HG03060 (cell line): ENCODE results near the gene BFSP1.
A peak's percentile ranks its signal among the peaks of the same experiment; 100 is the strongest.

Experiments
- ATAC-seq: cut with Tn5 transposase; IDR thresholded peaks from one replicate; pipeline ENCODE4 v1.9.1; 2021; ENCODE audit warnings: low read depth, moderate number of reproducible peaks; ENCODE audit not compliant: unreplicated experiment

The BFSP1 gene

DNA sequence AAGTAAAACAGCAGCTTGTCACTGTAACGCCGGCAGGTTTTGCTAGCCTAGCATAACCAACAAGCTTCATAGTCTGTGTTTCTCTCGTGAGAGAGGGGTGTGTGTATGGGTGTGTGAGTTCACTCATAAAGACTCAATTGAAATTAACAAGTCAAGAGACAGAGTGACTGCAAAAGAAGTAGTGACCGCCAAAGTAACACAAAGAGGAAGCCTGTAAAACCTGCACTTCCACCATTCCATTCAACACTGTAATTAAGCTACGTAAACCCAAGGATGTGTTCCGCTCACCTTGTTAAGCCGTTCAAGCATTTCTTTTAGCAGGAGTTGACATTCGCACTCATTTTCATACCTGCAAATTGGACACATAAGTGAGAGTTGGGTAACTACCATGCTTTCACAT lies 6.6 kb downstream of the BFSP1 start:
- no peak for ATAC-seq

DNA sequence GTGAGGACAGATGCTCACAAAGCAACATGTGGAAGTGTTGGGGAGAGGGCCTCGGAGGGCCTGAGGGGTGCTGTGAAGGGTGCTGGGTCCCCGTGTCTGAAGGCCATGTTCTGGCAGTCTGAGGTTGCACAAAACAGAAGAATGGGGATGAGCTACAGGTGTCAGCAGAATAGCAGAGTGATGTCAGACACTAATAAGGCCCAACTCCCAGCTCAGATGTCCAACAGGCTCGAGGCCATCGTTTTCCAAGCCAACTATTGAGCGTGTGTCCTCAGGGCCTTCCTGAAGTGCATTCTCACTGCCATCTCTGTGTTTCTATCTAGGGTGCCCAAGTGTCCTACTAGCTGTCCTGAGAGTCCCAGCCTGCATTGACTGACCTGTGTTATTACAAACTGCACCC lies 7.9 kb downstream of the BFSP1 start:
- ATAC-seq, result no peak

DNA sequence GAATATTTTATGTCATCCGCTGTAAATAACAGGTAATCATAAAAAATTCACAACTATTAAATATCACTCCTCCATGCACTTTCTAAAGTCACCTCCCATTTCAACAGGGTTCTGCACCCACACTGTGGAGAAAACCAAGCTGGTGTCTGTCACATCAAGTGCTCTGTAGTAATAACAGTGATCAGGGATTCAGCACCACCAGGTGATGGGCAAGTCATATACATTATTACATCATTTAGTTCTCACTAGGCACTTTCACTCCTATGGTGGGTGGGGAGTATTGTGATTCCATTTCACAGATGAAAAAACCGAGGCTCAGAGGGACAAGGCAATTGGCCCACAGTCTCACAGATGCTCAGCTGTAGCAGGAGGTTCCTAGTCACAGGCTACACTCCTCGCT lies 8.7 kb downstream of the BFSP1 start:
- no peak for ATAC-seq

DNA sequence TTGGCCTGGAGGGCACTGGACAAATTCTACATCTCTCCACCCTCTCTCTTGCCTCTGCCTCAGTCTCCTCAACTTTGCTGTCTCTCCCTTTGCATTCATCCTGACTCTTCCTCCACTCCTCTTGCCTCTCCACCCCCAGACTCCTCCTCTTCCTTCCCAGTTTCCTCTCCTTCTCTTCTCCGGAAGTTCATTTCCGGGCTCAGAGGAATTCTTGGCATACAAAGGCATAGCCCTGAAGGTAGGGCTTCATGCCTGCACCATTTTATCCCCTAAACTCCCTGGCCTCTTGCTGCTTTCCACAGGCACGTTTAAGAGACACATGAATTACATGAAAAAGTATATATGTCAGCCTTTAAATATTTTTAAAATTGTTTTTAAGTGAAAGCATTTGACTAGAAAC lies 10.6 kb downstream of the BFSP1 start:
- no peak for ATAC-seq

DNA sequence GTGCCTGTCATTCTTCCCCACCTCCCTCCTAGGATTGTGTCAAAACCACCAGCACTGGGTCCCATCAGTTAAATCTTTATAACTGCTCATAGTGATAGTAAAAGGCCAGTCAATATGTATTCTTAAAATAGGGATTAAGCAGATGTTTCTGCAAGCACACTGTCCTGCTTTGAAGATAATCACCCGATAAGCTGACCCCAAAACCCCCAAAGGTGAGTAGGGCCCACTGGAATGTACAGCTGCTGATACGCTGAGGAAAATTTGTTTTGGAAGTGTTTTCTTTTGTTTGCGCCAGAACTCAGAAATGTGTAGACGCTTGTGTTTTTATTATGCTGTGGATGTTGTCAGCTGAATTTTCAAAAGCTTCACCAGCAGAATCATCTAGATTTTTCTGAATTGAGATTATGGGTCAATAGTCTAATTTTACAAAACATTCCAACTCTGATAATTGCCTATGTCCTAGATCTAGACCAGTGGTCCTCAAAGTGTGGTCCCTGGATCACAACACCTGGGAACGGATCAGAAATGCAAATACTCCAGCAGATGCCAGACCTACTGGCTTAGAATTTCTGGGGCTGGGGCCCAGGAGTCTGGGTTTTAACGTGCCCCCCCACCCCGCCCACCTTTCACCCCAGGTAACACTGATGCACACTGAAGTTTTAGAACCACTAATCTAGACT lies 11.4 kb downstream of the BFSP1 start:
- no peak for ATAC-seq

DNA sequence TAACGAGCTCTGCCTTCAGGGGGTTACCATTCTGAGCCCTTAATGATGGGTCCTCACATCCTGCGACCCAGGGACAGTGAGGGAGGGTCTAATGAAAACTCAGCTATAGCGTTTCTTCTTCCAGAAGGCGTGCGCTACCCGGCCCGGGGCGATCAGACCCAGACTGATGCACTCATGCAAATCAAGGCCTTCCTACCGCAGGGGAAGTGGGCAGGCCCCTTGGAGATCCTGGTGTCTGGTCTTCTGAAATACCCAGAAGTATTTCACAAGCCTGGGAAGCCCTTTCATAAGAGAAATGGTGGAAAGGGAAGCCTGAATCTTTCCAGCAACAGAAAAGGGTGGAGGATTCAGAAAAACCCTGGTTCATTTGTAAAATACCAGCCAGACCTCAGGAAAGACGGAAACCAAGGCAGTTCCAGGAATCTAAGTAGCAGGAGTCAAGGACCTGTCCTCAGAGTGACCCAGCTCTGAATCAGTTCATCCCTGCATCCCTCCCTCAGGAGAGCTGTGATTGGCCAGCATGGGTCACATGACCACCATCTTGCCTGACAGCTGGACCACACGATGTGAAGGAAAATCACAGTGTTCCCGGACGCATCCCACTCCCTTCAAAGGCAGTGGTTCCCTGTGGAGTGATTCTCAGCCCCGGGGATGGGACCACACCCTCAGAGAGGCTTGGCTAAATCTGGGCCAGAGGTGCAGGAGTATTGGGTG lies 12.7 kb downstream of the BFSP1 start:
- ATAC-seq, result no peak

DNA sequence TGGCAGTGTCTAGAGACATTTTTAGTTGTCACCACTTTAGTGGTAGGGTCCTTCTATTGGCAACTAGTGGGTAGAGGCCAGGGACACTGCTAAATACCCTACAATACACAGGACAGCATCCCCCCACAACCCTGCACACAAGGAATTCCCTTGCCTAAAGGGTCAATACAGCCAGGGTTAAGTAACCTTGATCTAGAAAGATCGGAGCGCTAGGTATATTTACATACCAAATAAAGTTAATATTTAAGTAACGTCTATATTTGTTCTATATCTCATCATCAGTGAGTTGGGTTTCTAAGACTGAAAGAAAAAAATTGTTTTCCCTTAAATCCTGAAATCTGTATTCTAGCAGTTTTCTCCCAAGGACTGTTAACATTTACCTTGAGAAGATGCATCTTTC lies 16.1 kb downstream of the BFSP1 start:
- no peak for ATAC-seq

DNA sequence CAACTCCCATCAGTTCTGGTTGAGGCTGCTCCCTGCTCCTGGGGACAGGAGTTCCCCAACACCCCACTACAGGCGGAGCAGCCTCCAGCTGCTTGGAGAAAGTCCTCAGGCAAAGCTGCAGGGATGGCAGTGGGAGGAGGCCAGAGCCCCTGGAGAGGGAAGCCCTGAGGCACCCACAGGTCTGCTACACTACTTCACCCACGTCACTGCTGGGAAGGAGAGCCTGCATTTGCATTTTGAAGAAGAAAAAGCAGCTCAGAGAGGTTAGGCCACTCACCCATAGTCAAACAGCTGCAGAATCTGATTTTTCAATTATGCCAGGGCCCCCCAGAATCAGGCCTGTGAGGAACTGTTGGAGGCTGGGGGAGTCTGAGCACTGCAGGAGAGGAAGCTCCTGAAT lies 17.2 kb downstream of the BFSP1 start:
- ATAC-seq, result no peak

DNA sequence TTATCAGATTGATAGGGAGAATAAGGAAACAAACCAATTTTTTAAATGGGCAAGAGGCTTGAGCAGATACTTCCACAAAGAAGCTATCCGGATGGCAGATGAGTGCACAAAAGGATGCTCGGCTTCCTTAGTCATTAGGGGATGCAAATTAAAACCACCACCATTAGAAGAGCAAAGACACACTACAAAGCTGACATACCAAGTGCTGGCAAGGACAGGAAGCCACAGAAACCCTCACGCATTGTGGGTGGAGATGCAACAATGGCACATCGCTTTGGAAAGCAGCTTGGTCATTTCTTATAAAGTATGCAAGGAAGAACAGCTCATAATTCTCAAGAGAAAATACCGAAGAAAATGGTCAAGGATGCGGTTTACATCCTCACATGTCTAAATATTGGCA lies 19.8 kb downstream of the BFSP1 start:
- ATAC-seq, result no peak

DNA sequence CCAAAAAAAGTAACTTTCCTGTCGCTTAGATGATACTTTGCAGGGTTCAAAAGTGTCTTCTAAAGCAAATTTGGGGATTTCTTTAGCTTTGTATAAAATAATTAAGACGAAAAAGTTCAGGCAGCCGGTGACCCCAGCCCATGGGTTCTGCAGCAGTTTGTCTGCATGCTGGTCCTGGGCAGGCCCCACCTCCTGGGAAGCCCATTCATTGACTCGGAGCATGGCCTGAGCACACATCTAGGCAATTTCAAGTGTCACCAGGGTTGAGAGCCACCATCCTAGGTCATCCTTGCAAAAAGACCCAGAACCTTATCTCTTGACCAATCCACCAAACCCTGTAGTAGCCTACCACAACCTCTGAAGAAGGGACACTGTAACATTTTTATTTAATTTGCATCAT lies 20.6 kb downstream of the BFSP1 start:
- ATAC-seq, result no peak

DNA sequence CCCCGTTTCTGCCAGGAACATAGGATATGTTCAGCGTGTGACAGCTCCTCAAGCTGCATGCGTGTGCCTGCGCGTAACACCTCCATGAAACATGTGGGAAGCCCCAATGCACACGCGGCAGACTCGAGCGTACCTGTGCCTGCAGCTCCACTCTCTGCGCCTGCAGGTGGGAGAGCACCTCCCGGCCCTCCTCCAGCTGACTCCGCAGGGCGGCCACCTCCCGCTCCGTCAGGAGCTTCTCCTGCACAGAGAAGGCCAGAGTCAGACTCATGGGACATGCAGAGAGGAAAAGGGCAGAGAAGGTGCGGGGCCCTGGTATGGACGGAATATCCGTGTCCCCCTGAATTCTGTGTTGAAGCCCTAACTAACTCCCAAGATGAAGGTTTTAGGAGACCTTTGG lies 22.4 kb downstream of the BFSP1 start:
- no peak for ATAC-seq

DNA sequence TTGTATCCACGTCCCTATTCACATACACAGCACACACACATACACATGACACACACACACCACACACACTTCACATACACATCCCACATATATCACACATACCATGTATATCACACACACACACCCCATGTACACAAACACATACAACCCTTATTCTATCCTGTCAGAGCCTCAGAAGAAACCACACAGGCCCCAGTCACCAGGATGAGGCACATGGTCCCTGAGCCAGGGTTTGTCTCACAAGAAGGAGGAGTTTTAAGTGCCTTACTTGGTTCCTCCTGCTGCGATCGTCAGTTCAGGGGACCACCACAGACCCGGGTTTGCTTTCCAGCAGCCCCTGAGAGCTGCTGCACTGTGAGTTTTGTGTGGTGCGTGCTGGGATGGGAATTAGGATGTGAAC lies 23.6 kb downstream of the BFSP1 start:
- ATAC-seq, result no peak

DNA sequence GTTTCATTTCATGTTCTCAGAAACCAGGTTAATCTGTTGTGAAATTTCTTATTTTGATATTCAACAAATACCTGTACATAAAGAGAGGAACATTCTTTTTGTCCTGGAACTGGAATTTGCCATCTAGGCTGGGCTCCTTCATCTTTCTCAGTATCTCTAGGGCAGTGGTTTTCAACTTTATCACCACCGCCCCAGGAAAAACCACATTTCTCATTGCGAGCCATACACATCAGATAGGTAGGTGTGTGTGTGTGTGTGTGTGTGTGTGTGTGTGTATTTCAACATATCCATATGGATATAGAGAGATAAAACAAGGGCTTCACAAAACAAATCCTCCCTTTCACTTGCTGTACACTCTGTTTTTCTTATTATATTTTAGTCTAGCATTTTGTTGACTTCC lies 24.1 kb downstream of the BFSP1 start:
- ATAC-seq, result no peak

DNA sequence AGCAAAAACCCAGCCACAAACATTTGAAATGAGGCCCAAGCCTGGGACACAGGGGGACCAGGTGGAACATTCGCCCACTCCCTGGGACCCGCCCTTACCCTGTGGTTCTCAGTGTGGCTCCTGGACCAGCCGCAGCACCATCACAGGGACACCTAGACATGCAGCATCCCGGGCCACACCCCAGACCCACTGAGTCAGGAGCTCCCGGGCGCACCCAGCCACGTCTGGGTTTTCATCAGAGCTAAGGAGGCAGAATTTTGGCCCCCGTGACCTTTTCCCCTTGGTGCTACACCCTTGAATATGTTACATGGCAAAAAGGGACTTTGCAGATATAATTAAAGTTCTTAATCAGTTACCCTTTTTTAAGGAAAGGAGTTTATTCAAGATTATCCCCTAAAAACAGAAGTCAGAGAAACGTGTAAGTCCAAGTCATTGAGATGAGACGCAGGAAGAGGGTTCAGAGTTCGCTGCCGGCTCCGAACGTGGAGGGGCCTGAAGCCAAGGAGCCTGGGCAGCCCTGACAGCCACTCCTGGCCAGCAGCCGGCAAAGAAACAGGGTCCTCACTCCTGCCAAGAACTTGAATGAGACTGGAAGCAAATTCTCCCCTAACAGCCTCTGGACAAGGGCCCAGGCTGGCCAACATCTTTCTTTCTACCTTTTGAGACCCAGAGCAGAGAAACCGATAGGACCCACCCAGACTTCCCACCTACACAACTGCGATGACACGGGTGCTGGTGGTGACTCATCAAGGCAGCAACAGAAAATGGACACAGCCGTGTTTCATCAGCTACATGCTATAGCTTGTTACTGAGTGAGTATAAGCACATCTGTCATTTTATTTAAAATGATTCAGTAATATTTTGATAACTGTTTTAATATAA lies 25.3 kb downstream of the BFSP1 start:
- peak; percentile 6 for ATAC-seq

DNA sequence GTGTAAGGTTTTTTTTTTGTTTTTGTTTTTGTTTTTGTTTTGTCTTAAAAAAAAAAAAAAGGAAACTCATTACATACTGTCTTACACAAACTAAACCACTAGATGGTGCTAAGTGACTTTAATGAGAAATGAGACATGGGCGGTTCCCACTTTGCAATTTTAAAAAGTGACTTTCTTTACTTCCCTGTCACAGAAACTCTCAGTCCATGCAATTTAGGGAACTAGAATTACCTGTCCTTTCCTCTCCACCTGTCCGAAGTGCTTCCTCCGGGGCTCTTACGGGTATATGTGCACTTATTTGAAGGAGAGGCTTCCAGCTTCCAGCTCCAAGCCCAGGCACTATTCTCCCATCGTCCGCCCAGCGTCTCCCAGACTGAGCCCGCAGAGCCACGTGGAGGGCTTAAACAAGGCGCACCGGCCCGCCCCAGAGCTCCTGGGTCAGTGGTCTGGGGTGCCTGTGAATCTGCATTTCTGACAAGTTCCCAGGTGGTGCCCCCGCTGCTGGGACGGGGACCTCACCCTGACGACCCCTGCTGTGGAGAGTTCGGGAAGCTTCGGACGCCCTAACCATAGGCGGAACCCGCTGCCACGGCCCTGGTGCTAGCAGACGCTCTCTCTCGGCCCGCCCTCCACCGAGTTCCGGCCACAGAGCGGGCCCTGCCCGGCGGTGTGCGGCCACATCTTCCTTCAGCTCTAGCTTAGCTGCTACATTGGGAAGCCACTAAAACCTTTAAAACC lies 26.1 kb downstream of the BFSP1 start:
- peak; percentile 47 for ATAC-seq

DNA sequence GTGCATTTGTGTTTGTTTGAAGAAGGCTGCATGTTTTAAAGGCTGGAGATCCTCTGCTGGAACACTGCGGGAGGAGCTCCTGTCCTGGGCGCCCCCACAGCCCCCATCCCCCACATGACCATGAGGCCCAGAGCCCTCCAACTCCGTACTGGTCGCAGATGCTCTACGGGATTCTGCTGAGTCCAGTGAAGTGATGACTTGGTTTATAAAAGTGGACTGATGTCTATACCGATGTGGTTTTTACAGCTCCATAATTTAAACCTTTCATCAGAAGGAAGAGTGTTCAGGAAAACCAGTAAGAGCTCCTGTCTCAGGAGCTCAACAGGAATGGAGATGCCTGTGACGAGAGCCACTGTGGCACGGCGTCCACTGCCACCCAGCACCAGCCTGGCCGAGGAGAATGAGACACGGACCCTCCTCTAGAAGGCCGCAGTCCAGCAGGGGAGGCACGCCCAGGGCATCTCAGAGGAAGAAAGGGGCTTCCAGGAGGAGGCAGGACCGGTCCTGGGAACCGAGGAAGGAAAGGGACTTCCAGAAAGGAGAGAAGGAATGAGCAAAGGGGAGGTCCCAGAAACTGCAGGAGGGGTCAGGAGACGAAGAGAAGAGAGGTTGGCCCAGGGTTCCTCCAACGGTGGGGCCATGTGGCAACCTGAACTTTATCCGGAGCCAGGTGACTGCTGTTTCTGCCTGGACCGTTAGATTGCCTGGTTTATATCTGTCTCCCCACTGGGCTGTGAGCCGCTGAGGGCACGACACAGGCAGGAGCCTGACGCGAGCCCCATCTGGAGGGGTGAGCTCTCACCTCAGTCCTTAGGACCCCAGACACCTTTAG lies 26.9 kb downstream of the BFSP1 start:
- peak; percentile 17 for ATAC-seq

DNA sequence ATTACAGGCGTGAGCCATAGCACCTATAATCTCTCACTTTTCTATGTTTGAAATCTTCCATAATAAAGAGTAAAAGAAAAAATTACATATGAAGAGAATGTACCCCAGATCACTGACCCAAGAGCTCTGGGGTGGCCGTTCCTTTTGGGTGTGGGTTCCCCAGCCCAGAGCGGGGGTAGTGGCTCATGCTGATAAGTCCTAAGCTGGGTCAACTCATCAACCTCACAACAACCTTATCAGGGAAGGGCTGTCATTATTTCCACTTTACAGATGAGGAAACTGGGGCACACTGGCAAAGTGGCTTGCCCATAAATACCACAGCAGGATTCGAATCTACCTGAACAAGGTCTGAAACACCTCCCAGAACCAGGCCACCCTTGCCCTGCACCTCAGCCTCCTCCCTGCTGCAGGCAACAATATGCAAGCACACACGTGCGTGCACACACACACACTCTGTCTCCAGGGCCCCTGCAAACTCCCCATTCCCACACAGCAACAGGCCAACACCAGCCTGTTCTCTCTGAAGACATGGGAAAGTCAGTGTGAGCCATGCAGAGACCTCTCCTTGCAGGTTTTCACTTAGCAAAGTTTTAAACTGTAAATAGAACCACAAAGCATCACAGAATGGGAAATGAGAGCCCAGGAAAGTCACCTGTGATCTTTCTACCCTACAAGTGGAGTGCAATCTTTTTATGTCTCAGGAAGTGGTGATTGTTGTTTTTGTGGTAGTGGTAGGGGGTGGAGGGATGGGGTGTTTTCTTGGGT lies 27.7 kb downstream of the BFSP1 start:
- ATAC-seq, result no peak

DNA sequence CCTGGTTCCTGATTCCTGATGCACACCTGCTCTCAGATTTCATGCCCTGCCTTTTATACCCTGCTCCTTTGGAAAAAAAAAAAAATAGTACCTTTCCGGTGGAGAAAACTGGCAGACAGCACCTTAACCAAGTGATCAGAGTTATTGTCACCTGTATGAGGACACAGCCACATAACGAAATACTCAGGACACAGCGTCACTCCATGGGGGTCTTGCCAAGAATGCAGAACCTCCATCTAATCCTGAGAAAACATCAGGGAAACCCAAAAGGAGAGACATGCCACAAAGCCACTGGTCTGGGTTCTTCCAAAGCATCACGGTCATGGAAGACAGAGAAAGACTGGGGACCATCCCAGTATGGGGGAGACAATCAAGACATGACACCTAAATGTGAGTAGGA lies 29.1 kb downstream of the BFSP1 start:
- no peak for ATAC-seq

DNA sequence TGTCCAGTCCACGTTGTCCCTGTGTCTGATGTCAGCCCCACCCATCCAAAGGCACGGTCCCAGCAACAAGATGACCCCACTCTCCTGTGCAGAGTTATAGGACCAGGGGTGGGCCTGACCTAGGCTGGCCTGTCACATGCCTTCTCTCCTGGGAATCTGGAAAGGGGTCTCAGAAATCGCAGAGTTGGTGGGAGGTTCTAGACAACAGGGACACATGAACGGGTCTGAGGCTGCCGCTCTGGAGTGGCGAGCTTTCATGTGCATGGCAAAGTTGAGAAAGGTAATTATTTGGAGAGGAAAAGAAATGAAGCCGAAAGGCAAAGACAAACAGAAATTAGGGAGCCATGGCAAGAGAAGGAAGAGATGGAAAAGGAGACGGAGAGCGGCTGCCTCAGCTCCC lies 29.5 kb downstream of the BFSP1 start:
- ATAC-seq, result no peak
